Measurements from ENCODE around the gene EP400.

The EP400 gene

DNA sequence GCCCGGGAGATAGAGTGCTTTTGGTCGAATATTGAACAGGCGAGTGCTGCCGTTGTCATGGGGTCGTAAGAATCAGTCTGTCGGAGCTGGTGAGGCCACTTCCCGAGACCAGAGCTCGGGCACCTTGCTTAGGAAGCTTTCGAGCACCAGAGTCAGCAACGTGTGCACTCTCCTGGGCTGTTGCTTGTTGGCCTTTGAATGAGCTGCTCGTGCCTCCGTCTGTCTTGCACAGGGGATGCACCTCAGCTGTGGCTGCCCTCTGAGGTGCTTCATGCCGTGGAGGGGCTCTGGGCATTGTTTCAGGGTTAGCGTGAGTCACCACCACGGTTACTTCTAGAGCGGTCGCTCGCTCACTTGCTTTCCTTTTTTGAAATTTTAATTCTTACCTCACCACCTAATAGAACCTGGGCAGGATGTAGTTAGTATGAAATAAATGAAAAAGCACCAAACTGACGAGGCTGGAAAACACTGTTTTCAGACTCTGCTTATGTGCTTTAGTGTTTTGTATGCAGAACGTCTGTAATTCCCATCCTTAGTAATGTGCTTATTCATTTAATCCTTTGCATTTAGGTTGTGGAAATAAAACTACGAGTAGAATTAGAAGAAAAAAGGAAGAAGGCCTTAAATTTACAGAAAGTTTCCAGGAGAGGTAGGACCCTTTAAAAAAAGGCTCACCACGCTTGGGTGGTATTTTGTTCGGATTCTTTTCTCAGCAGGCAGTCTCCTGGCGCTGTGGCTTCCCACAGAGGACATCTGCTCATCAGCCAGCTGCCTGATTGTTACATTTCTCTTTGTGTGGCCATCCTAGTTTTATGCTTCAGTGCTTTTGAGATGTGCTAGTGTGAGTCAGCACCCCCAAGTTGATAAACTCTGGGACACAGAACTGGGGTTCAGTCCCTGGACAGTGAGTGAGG, 40.6 kb downstream of the EP400 start:
- DNase-seq: no peak

DNA sequence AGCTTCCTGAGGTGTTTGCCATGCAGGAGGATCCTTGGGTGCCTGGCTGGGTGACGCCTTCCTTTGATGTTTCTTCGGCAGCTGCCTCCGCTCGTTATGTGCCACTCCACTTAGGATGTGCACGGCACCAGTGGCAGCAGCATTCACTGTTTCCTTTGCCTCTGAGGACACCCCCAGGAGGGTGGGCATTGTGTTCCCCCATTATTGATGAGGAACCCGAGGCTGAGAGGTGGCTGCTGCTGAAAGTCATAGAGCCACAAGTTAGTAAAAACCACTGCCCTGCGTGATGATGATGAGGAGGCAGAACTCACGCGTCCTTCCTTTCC, 41.2 kb downstream of the EP400 start:
- no peak for DNase-seq

DNA sequence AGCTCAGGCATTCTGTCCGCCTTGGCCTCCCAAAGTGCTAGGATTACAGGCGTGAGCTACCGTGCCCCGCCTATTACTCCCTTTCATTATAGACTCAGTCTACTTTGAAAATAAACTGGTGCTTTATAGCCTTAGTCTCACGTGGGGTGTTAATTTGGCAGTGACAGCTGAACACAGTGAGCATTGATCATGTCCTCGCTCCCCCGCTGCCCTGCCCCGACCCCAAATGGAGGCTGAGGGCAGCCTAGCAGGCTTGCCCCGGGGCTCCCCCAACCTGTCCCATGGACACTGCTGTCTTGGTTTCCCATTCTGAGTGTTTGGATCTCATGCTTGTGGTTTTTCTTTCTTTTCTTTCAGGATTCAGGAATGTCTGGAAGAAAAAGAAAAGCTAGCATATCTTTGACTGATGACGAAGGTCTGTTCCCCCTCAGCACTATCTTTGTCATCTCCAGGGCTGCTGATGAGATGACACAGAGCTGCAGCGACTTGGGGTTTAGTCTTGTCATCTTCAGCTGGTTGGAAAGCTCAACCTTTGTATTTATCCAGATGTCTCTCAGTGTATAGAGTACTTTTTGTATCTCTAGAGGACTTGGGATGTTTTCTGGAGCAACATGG, 42.2 kb downstream of the EP400 start:
- no peak for DNase-seq

DNA sequence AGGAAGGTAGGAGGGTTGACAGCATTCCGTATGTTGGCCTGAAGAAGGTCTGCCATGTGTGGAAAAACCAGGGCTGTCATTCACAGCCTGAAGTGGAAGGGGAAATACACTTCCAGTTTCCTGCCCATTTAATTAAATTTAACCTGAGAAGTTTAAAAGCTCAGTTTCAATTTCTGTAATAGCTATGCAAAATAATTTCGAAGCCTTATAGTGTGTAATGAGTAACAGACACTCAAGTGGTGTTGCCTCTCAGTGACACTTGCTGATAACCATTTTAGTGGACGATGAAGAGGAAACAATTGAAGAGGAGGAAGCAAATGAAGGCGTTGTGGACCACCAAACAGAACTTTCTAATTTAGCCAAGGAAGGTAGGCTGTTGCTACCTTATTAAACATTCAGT, 44.8 kb downstream of the EP400 start:
- no peak for DNase-seq

DNA sequence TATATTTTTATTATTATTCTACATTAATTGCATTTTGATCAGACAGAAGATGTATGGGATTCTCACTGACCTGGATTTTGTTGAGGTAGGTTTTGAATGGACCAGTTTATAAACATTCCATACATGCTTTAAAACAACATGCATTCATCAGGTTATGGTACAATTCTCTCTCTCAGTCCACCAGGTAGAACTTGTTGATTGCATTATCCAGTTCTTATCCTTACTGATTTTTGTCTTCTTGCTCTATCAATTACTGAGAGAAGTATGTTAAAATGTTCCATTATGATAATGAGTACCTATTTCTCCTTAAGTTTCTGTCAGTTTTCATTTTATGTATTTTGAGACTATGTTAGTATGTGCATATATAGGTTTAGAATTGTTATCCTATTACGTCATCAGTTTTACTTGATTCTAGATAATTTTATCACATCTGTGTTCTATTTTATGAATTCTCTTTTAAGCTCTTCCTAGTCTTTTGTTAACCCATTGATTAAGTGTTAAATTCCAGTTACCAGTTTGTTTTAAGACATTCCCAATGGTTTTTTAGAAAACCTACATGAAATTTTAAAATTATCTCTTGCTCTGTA, 50.6 kb downstream of the EP400 start:
- DNase-seq: no peak

DNA sequence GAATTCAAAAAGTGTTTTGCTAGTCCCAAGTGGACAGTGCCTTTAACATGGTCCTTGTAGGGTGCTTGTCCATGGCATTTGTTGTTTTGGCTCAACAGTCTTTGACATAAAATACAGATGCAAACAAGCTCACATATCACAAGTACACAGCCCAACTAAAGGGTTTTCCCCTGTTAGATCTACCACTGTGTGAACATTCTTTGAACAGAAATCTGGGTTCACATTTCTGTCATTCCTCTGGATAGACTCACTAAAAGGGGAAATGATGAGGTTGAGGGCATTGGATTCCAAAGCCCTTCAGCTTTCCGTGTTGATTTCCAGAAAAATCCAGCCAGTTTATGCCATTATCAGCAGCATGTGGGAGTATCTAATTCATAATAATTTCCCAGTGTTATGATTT, 54.1 kb downstream of the EP400 start:
- no peak for DNase-seq

DNA sequence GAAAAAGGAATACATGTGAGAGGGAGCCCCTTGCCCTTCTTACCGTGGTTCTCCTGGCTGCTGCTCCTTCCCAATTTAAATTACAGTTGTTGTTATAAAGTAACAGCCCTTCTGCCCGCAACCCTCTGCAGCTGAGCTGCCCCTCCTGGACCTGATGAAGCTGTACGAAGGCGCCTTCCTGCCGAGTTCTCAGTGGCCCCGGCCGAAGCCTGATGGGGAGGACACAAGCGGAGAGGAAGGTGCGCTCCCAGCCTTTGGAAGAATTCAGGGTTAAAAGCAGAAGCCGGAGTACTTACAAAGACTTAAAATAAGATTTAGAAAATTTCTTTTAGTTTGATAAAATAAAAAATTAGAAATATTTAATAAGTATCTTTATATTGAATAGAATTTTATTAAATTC, 55.2 kb downstream of the EP400 start:
- DNase-seq: no peak

DNA sequence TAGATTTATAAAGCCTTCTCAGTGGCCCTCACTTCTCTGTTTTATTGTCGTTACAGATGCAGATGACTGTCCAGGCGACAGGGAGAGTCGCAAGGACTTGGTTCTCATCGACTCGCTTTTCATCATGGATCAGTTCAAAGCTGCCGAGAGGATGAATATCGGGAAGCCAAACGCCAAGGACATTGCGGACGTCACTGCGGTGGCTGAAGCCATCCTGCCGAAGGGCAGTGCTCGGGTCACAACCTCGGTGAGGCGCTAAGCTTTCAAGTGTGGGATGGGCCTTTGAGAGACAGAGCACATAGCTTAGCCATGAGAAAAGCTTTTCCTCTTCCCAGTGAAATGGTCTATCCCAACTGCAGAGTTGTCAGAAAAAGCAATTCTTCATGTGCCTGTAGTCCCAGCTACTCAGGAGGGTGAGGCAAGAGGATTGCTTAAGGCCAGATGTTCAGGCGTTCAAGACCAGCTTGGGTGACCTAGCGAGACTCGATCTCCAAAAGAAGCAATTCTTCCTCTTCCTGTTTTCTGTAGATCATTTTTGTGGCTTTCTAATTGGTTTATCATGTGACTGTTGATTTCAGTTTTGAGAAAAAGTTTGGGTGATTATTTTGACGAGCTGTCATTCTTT, 56.4 kb downstream of the EP400 start:
- DNase-seq: no peak

DNA sequence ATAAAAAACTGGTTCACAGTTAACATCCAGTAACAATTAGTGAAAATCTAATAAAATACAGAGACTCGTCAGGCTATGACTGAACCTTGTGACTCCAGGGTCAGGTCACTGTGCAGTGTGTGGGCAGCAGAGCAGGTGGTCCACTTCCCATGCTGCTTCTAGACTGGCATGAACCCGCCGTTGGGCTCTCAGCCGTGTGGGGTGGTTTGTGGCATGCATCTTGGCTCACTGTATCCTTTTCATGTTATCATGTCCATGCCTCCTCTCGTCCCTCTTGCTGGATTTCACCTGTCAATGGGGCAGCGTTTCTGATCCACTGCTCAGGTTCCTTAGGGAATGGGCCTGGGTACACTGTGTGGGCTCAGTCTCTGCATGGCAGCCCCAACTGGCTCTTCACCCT, 57.3 kb downstream of the EP400 start:
- no peak for DNase-seq

DNA sequence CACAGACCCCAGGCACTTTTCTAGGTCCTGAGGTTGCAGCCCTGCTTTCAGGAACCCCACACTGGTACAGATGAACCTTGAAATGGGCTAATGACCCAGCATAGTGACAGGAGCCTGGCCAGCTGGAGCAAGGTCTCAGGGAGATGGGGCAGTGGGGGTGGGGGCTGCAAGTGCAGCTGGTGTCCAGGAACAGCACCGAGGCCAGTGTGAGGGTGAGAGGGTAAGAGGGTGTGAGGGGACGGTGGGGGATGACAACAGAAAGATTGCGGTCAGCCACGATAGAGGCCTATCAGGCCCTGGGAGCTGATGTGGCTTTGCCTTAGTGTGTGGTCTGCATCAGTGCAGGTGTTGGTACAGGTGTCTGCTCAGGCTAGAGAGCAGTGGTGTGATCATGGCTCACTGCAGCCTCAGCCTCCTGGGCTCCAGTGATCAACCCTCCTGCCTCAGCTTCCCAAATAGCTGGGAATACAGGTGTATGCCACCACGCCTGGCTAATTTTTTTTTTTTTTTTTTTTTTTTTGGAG, 59.7 kb downstream of the EP400 start:
- no peak for DNase-seq

DNA sequence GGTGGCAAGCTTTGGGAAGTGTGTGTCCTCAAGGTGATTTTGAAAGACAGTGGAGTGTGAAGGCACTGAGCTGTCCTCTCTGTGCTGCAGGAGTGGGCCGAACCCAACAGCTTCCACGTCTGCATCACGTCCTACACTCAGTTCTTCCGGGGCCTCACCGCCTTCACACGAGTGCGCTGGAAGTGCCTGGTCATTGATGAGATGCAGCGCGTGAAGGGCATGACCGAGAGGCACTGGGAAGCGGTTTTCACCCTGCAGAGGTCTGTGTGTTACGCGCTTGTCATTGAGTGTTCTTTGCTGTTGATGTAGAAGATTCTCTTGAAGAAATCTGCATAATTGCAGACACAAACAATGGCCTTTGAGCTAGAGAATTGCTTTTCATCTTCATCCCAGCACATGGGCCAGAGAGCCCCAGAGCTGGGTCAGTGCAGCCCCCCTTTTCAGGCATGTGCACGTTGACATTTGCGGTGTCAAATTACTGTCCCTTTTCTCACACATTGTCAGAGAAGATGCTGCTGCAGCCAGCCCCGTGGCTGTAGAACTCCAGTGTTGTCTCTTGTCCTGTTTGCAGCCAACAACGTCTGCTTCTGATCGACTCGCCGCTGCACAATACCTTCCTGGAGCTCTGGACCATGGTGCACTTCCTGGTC, 63.3 kb downstream of the EP400 start:
- no peak for DNase-seq

DNA sequence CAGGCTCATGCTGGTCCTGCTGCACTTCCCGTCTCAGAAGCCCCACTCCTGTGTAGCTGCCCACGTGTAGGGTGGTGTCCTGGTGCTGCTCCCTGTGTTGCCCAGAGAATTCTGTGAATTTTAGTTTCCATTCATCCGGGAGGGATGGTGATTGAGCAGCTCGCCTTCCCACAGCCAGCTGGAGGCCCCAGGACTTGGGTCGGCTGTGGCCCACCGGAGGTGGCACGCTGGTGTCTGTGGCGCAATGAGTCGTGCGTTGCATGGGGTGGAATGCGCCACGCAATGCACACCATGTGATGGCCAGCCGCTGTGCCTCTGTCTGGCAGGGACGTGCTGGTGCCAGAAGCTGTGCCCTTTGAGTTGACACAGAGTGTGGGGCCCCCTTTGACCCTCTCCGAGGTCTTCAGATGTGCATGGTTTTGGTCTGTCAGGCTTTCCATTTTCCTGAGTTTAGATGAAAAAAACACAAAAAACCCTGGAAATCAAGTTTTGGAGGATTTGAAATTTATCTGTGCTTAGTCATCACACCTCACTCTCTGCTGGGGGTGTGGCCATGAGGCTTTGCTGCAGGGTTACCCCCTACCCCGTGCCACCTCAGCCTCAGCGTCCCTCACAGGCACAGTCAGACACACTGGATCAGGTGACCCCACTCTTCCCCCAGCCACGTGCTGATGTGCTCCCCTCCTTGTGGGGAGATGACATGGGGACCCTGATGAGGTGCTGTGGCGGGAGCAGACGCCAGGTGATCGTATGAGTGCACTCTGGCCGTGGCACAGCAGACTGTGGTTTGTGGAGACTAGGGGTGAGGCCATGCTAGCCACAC, 64.6 kb downstream of the EP400 start:
- no peak for DNase-seq

DNA sequence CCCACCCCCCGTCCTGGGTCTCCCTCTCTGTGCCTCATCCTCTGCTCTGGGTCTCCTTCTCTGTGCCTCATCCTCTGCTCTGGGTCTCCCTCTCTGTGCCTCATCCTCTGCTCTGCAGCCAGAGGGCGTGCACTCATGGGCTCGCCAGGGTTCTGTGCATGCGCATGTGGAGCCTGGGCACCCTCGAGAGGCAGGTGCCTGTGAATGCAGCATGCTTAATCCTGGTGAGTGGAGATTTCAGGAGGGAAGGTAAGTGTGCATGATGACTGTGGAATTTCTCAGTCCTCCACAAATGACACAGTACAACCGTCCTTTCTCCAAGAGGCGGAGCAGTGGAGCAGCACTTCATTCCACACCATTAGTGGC, 65.2 kb downstream of the EP400 start:
- no peak for DNase-seq

DNA sequence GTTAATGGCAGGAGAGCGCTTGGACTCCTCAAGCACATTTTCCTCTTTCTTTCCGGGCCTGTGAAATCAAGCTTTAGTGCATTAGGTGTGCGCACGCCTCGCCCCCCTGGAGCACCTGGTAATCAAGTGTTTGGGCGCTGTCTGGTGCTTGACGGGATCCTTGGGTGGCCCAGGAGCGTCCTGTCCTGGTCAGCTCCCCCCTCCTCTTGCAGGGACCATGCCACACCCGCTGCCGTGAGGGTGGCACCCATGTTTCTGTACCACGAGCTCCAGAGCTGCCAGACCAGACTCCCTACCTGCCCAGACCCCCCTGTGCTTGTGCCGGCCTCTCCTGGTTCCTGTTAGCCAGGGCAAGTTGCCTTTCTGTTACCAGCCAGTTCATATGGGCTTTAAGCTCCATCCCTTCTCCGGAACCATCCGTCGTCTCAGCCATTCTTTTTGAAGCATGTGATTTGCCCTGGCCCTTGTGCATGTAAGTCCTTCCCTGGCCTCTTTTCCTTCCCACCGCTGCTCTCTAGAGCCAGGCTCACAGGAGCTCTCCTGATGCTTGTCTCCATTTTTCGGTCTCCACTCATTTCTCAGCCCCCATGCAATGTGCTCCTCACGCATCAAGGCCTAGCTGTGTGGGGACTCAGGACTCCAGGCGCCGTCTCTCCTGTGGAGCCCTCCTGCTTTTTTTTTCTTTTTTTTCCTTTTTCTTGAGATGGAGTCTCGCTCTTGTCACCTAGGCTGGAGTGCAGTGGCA, 66.1 kb downstream of the EP400 start:
- DNase-seq: no peak

DNA sequence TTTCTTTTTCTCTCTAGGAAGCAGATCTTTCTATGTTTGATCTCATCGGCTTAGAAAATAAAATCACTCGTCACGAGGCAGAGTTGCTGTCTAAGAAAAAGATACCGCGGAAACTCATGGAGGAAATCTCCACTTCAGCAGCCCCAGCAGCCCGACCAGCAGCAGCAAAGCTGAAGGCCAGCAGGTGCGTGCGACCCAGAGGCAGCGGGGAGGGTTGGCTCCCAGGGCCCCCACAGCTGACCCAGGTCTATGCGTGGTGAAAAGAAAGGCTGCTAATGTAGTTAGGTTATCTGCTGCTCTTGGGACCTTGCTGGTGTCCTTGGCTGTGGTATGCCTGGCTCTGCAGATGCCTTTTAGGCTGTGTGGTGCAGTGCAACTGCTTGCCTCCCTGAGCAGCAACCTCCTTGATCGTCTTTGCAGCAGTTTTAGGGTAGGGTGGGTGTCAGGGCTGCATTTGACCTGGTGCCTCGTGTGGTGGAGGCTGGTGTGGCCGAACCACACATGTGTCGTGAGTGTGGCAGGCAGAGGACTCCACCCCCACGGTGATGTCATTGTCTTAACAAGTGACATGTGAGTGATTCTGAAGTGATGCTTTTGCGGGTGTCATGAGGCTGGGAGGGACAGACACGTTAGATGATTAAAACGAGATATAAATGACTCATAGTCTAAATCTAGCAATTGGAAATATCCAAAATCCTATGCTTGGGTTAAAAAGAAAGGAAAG, 68.6 kb downstream of the EP400 start:
- DNase-seq: no peak

DNA sequence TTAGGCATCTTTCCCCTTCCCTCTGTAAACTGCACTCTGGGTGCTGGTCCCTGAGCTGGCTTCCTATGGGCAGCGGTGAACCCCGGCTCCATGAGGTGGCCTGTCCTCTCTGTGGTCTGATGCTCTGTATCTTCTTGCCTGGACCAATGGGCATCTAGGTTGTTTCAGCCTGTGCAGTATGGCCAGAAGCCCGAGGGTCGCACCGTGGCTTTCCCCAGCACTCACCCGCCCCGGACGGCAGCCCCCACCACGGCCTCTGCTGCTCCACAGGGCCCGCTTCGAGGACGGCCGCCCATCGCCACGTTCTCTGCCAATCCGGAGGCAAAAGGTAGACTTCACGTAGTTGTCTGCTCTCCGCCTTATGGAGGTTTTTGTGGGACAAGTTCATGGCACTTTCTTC, 70.1 kb downstream of the EP400 start:
- no peak for DNase-seq

DNA sequence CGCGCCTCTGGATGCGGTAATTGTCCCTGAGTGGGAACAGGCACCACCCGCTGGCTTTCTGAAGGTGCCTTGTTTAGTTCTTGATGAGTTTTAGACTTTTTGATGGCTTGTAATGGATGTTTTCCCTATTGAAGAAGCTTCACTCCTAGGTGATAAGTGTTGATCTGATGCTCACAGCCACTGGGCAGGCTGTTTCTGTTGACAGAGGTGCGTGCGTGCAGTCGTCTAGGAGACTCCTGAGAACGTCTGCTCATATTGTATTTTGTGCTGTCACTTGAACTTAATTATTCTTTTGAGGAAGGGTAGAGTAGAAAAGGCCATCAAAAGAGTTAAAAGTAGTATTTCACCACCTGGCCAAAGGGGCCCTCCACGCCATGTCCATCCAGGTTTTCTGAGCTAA, 70.5 kb downstream of the EP400 start:
- no peak for DNase-seq

DNA sequence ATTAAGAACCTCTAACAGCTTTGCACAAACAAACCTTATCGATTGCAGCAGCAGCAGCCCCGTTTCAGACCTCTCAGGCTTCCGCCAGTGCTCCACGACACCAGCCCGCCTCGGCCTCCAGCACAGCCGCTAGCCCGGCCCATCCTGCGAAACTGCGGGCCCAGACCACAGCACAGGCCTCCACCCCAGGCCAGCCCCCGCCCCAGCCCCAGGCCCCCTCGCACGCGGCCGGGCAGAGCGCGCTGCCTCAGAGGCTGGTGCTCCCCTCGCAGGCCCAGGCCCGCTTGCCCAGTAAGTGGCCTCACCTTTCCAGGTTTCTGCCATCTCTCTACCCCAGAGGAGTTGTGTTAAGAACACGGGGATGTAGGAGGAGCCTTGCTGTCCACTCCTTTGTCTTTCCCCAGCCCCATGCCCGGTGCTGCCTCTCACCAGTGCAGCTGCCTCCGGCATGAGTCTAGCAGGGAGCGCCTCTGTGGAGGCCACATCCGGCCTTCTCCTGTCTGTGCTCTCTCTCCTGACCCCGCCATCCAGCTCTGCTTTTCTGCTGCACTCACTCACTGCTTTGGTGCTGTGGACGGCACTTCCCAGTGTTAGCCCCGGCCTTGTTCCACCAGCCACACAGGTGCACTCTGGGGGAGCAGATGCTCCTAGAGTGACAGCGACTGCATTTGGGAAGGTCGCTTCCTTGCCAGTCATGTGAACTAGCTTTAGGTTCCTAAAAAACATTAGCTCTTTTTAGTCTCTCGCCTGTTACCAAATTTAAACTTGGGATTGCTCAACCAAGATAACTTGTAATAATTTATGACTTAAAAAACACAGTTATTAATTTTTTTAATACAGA, 71.5 kb downstream of the EP400 start:
- DNase-seq: no peak

DNA sequence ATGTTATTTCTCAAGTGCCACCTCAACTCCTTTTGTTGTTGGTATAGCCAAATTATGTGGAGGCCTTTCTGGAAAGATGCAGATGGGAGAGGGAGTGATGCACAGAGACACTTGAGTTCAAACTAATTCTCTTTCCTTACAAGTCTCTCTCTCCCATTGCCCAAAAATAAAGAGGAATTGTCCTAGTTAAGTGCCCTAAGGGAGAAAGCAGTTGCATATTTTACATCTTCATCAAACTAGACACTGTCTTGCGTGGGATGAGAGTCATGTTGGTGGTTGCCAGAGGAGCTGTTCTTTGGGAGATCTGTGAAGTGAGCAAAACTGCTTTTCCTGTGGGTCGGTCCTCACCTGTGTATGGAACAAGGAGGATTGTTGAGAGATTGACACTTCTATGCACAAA, 72.2 kb downstream of the EP400 start:
- DNase-seq: no peak

DNA sequence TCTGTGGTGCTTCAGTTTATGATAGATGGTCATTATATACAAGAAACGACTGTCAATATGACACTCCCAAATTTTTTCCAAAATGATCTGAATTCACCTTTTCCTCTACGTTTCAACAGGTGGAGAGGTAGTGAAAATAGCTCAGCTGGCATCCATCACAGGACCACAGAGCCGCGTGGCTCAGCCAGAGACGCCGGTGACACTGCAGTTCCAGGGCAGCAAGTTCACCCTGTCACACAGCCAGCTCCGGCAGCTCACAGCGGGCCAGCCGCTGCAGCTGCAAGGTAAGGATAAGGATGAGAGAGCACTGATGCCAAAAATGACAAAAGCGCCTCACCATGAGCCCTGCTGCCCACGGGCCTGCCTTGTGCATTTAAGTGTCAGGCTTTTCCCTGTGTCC, 73.9 kb downstream of the EP400 start:
- DNase-seq: no peak

All from amniotic stem cell (primary cell).